ENCODE data around the gene VSX1.

VSX1 gene

DNA sequence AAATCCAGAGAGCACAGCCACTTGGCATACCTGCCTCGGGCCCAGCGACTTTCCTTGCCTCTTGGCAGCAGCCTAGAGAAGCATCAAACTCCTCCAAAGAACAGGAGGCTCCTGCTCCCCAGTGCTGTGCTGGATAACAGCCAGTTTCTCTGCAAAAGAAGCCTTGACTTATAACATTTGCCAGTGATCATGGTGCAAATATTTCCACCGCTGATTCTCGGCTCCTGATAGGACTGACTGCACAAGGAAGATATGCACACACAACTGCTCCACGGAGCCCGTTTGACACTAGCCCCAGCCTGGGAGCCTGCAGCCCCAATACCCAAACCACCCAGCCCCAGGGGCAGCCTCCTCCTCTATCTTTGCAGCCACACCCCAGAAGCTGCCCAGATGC lies 41.5 kb downstream of the VSX1 start:
- DNase-seq (ENCODE audit: low read depth) = no peak

DNA sequence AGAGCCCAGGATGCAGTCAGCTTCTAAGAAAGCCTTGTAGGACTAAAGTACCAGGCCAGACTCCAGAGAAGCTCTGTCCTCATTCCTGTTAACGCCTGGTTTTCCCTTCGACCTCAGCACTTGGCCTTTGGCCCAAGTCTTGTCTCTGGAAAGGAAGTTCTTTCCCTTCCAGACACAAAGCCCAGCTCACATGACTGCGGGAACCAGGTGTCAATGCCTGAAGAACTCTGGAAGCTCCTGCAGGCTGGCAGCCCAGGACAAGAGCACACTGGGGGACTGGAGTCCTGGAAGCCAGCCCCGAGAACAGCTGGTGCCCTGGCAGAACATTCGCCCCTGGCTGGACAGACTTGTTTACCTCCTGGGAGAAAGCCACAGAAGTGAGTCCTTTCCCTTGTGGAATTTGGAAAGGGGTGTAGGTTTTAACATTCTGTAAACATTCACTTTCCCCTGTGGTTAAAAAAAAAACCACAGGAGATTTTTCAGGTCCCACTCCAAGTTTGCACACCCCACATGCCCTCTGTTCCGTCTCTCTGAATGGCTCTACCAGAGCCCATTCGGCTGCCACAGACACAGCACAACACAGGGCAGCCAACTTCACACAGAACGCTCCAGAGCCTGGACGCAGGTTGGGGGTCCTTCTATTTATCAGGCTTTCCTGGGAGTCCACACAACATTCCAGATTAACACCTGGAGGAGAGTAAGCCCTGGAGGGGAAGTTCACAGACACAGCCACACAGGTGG lies 42.1 kb downstream of the VSX1 start:
- no peak for DNase-seq (ENCODE audit: low read depth)

GRCh38 chr20:25038591-25039015 lies 43.3 kb downstream of the VSX1 start:
- DNase-seq (ENCODE audit: low read depth) = no peak

DNA sequence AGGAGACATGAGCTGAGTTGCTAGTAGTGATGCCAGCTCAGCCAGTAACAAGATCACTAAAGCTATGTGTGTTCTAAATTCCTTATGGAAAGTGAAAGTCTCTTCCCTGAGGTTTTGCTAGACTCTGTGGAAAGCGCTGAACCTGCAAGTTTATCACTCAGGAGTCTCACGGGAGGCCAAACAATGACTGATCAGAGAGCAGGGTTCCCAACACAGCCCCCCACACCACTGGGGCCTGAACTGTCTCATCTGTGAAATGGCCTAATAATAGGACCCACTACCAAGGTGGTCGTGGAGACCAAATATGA lies 43.9 kb downstream of the VSX1 start:
- no peak for DNase-seq (ENCODE audit: low read depth)

DNA sequence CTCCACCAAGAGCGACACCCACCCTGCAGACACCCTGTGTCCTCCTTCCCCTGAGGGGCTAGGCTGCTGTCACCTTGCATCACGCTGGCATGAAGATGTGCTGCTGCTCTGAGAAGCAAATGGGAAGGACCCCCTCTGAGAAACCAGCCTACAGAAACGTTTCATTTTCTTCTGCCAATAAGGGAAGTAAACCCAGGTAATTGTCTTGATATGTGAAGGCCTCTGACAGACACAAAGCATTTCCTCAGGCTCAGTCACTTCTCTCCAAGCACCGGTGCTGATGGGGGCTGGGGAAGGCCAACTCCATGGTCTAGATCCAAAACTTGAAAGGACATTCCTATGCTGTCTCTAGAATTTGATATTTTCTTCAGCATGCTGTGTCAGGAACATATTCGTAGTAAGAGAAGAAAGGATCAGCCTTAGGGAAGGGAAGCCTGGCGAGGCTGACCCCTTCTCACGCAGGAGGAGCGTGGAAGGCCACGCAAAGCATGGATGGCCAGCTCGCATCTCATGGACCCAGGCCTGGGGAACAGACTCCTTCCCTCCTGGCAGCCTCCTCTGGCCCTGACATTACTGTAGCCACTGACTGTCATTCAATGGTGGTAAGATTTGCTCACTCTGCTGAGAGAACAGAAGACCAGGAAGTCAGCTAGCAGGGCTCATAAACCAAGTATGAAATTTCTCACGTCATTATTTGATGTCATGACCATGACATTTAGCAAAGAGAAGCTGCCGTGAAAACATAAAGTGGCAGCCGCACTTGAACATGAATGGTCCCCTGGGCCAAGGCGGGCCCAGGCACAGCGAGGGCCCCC lies 44.4 kb downstream of the VSX1 start:
- DNase-seq (ENCODE audit: low read depth) = no peak

- no peak for DNase-seq (ENCODE audit: low read depth)
Observed at GRCh38 chr20:25036331-25036936, 45.5 kb downstream of the VSX1 start.

DNA sequence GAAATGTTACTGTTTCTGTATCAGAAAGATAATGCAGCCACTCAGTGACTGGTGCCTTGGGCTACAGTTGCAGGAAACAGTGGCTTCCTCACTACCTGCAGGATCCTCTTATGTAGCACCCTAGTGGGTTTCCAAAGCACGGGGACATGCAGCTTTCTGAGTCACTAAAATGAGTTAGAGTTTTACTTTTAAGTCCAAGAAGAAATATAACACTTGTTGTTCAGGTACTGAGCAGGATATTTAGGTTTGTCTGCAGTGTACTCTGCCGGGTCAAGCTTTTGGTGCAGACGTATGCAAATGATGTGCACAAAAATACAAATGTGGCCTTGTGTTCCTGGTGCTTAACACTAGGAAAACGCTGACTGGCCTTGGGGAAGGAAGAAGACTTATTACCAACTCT lies 46.0 kb downstream of the VSX1 start:
- no peak for DNase-seq (ENCODE audit: low read depth)

- DNase-seq (ENCODE audit: low read depth) = no peak
Observed at GRCh38 chr20:25033924-25034300, 48.0 kb downstream of the VSX1 start.

DNA sequence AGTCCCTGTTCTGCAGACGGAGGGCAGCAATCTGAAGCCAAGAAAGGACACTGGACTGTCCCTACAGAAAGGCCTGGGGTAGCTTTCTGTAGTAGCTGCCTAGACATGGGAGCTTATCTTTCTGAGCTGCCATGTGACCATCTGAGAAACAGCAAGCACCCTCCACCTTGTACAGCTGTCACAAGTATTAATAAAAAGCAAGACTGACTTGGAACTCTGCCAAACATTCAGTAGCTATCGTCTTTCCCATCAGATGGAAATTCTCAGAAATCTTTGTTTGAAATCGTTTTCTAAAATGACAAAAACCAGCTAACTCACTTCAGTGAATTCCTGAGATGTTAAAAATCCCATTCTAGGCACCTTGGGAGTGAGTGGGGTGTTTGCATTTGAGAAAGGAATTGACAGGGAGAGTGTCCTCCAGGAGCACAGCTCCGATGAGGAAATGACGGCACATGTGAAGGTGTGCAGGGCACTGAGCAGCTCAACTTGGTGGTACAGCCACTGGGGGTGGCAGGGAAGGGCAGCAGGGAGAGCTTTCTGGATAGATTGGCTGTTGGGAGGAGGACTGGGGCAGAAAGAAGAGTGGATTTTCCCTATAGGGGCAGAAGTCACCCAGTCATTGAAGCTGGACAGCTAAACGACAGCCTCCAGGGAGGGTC lies 48.5 kb downstream of the VSX1 start:
- DNase-seq (ENCODE audit: low read depth) = no peak

GRCh38 chr20:25032478-25033264 lies 49.3 kb downstream of the VSX1 start:
- no peak for DNase-seq (ENCODE audit: low read depth)

DNA sequence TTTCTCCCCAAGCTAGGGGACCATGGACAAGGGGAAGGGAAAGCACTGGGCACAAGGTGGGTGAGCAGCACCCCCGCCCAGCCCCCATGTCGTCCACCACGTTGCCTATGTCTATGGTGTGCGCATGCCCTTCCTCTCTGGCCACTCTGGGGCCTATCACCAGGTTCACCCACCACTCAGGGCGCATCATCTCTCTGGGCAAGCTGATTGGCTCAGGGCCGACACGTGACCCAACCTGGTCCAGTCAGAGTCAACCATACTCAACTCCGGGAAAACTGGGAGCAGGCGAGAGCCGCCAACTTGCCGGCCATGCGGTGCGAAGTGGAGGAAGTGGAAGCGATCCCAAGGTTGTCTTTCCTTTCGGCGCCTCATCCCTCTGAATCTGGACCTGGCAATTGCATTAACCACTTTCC lies 49.9 kb downstream of the VSX1 start:
- no peak for DNase-seq (ENCODE audit: low read depth)

GRCh38 chr20:25031241-25031640 lies 50.7 kb downstream of the VSX1 start:
- DNase-seq (ENCODE audit: low read depth) = no peak

- no peak for DNase-seq (ENCODE audit: low read depth)
Observed at GRCh38 chr20:25030649-25031207, 51.2 kb downstream of the VSX1 start.

GRCh38 chr20:25030007-25030648 lies 51.8 kb downstream of the VSX1 start:
- no peak for DNase-seq (ENCODE audit: low read depth)

- DNase-seq (ENCODE audit: low read depth) = no peak
Observed at GRCh38 chr20:25025986-25026605, 55.8 kb downstream of the VSX1 start.
